ENCODE results near the gene VIPAS39.

VIPAS39 gene

GRCh38 chr14:77406086-77406485 lies 51.3 kb downstream of the VIPAS39 start:
- no peak for DNase-seq (ENCODE audit: low read depth, low spot score)

- no peak for DNase-seq (ENCODE audit: low read depth, low spot score)
These were observed 53.6 kb downstream of the VIPAS39 start for GRCh38 chr14:77403768-77404167.

GRCh38 chr14:77400216-77400615 lies 57.2 kb downstream of the VIPAS39 start:
- no peak for DNase-seq (ENCODE audit: low read depth, low spot score)

- DNase-seq (ENCODE audit: low read depth, low spot score) = no peak
These were observed 67.2 kb downstream of the VIPAS39 start for GRCh38 chr14:77390188-77390587.

GRCh38 chr14:77378701-77379100 lies 78.7 kb downstream of the VIPAS39 start:
- DNase-seq (ENCODE audit: low read depth, low spot score) = no peak

- no peak for DNase-seq (ENCODE audit: low read depth, low spot score)
These were observed 79.9 kb downstream of the VIPAS39 start for GRCh38 chr14:77377502-77377844.

GRCh38 chr14:77376771-77377501 lies 80.5 kb downstream of the VIPAS39 start, which contains the start of the genes SAMD15 and TMED8:
TSS of gene SAMD15 (plus strand) at chr14:77377379. CDS start at chr14:77377419, 40 bp downstream.
TSS of gene TMED8 (minus strand) at chr14:77377094. CDS start at chr14:77377053, 41 bp downstream.
- DNase-seq (ENCODE audit: low read depth, low spot score) = peak; percentile 95

All from astrocyte of the hippocampus (primary cell).